H9 (cell line): ENCODE measurements around the gene ZNF672. TPM values are rescaled to one million over a fixed set of nuclear protein-coding genes. Genes with fewer than 3 reads are reported as not detected.

Experiments
- DNase-seq: peaks from one replicate; pipeline ENCODE4 v3.0.0-alpha.2; 2017
- H2AFZ ChIP-seq: one replicate; pipeline ENCODE4 v1.6.1; 2013; ENCODE audit warnings: mild to moderate bottlenecking, low read length, control low read depth, moderate library complexity
- H2AK5ac ChIP-seq: 2 replicates; pipeline ENCODE4 v1.6.1; 2013; ENCODE audit warnings: low read length, control low read depth, mixed read lengths; ENCODE audit not compliant: insufficient read length
- H2BK120ac ChIP-seq: one replicate; pipeline ENCODE4 v1.6.1; 2013; ENCODE audit warnings: low read depth, mild to moderate bottlenecking, low read length, control low read depth, inconsistent platforms; ENCODE audit not compliant: poor library complexity, severe bottlenecking
- H2BK12ac ChIP-seq: 2 replicates; pipeline ENCODE4 v1.6.1; 2013; ENCODE audit warnings: low read length, control low read depth, mixed read lengths, low read depth; ENCODE audit not compliant: insufficient read length
- H2BK15ac ChIP-seq: 2 replicates; pipeline ENCODE4 v1.6.1; 2013; ENCODE audit warnings: low read depth, low read length, control low read depth
- H2BK20ac ChIP-seq: one replicate; pipeline ENCODE4 v1.6.1; 2013; ENCODE audit warnings: low read depth, mild to moderate bottlenecking, low read length, control low read depth, inconsistent platforms; ENCODE audit not compliant: poor library complexity, severe bottlenecking
- H2BK5ac ChIP-seq: 2 replicates; pipeline ENCODE4 v1.6.1; 2013; ENCODE audit warnings: low read length, control low read depth, mixed read lengths; ENCODE audit not compliant: insufficient read length
- H3K14ac ChIP-seq: 2 replicates; pipeline ENCODE4 v1.6.1; 2013; ENCODE audit warnings: low read length, control low read depth; ENCODE audit not compliant: insufficient read depth
- H3K18ac ChIP-seq: 2 replicates; pipeline ENCODE4 v1.6.1; 2013; ENCODE audit warnings: low read depth, mild to moderate bottlenecking, mixed read lengths, low read length, control low read depth; ENCODE audit not compliant: insufficient read length
- H3K23ac ChIP-seq: 2 replicates; pipeline ENCODE4 v1.6.1; 2013; ENCODE audit warnings: low read length, control low read depth, mixed read lengths, low read depth; ENCODE audit not compliant: insufficient read length
- H3K23me2 ChIP-seq: 2 replicates; pipeline ENCODE4 v1.6.1; 2013; ENCODE audit warnings: low read depth, mild to moderate bottlenecking, mixed read lengths, low read length, control low read depth; ENCODE audit not compliant: insufficient read length, poor library complexity, severe bottlenecking
- H3K27ac ChIP-seq: 2 replicates; pipeline ENCODE4 v1.5.1; 2013; ENCODE audit warnings: low read length, control low read depth, mixed read lengths, low read depth; ENCODE audit not compliant: insufficient read length
- H3K27me3 ChIP-seq: 2 replicates; pipeline ENCODE4 v1.6.1; 2013; ENCODE audit warnings: low read length, control low read depth, inconsistent platforms; ENCODE audit not compliant: insufficient read depth
- H3K4ac ChIP-seq: 2 replicates; pipeline ENCODE4 v1.6.1; 2013; ENCODE audit warnings: low read depth, mild to moderate bottlenecking, control low read depth, inconsistent platforms, low read length, moderate library complexity
- H3K4me1 ChIP-seq: 2 replicates; pipeline ENCODE4 v1.6.1; 2013; ENCODE audit warnings: low read length, control low read depth, inconsistent platforms; ENCODE audit not compliant: insufficient read depth
- H3K4me2 ChIP-seq: 2 replicates; pipeline ENCODE4 v1.6.1; 2013; ENCODE audit warnings: low read length, control low read depth, mixed read lengths; ENCODE audit not compliant: insufficient read length, insufficient read depth
- H3K56ac ChIP-seq: 2 replicates; pipeline ENCODE4 v1.6.1; 2013; ENCODE audit warnings: low read depth, mild to moderate bottlenecking, mixed read lengths, low read length, control low read depth; ENCODE audit not compliant: insufficient read length
- H3K79me1 ChIP-seq: 2 replicates; pipeline ENCODE4 v1.6.1; 2013; ENCODE audit warnings: low read depth, mild to moderate bottlenecking, moderate library complexity, low read length, control low read depth, inconsistent platforms; ENCODE audit not compliant: insufficient read depth, poor library complexity, severe bottlenecking
- H3K79me2 ChIP-seq: 2 replicates; pipeline ENCODE4 v1.6.1; 2013; ENCODE audit warnings: low read length, control low read depth, inconsistent platforms; ENCODE audit not compliant: insufficient read depth
- H3K9ac ChIP-seq: 2 replicates; pipeline ENCODE4 v1.6.1; 2013; ENCODE audit warnings: low read length, control low read depth, mixed read lengths; ENCODE audit not compliant: insufficient read length; ENCODE audit errors: extremely low read depth
- H3K9me3 ChIP-seq: one replicate; pipeline ENCODE4 v1.6.1; 2013; ENCODE audit warnings: low read depth, low read length, inconsistent platforms; ENCODE audit not compliant: control insufficient read depth
- H3T11ph ChIP-seq: one replicate; pipeline ENCODE4 v1.6.1; 2013; ENCODE audit warnings: mild to moderate bottlenecking, low read length, control low read depth, inconsistent platforms
- H4K20me1 ChIP-seq: one replicate; pipeline ENCODE4 v1.6.1; 2013; ENCODE audit not compliant: control insufficient read depth, insufficient read length, insufficient read depth
- H4K5ac ChIP-seq: 2 replicates; pipeline ENCODE4 v1.6.1; 2013; ENCODE audit warnings: low read depth, mild to moderate bottlenecking, mixed read lengths, low read length, control low read depth; ENCODE audit not compliant: insufficient read length
- H4K8ac ChIP-seq: replicated peaks from 2 replicates; pipeline ENCODE4 v1.6.1; 2013; ENCODE audit warnings: low read length, control low read depth, mixed read lengths, low read depth; ENCODE audit not compliant: insufficient read length
- H4K91ac ChIP-seq: 2 replicates; pipeline ENCODE4 v1.6.1; 2013; ENCODE audit warnings: low read depth, mild to moderate bottlenecking, moderate library complexity, mixed read lengths, low read length, control low read depth; ENCODE audit not compliant: insufficient read length
- H3K27ac Mint-ChIP-seq, 3 experiments: 2 replicates in 2 of 3; 3 replicates in 1 of 3; pipeline ENCODE4 v1.8.0; 2020 to 2021; ENCODE audit warnings: mixed read lengths in 3 of 3, mild to moderate bottlenecking in 1 of 3, moderate library complexity in 1 of 3
- H3K27me3 Mint-ChIP-seq: 2 replicates; pipeline ENCODE4 v1.8.0; 2021; ENCODE audit warnings: low read depth, mild to moderate bottlenecking, moderate library complexity, mixed read lengths
- H3K36me3 Mint-ChIP-seq, 3 experiments: 2 replicates in 2 of 3; 3 replicates in 1 of 3; pipeline ENCODE4 v1.8.0; 2020 to 2021; ENCODE audit warnings: low read depth in 3 of 3, mixed read lengths in 3 of 3; ENCODE audit not compliant: insufficient read depth in 1 of 3
- H3K4me1 Mint-ChIP-seq, 2 experiments: 2 replicates each; pipeline ENCODE4 v1.8.0; 2020; ENCODE audit warnings: mixed read lengths in 2 of 2
- H3K4me3 Mint-ChIP-seq, 2 experiments: 2 replicates in 1 of 2; 3 replicates in 1 of 2; pipeline ENCODE4 v1.8.0; 2020 to 2021; ENCODE audit warnings: mild to moderate bottlenecking in 2 of 2, mixed read lengths in 2 of 2, moderate library complexity in 1 of 2
- H3K9me3 Mint-ChIP-seq, 2 experiments: 2 replicates in 1 of 2; 3 replicates in 1 of 2; pipeline ENCODE4 v1.8.0; 2020; ENCODE audit warnings: mild to moderate bottlenecking in 2 of 2, mixed read lengths in 2 of 2, moderate library complexity in 1 of 2
- WGBS: extraction: QIAGEN DNeasy Blood & Tissue Kit; methylation state at CpG from one replicate; pipeline ENCODE4 v1.1.7; 2013; ENCODE audit warnings: missing lambda C conversion rate, low lambda C conversion rate, mixed read lengths; ENCODE audit not compliant: insufficient read length; ENCODE audit errors: extremely low coverage; 5-methylcytosine and 5-hydroxymethylcytosine counted together
- total RNA-seq: library from RNA; stranded (reverse); gene quantifications from 2 replicates; pipeline ENCODE4 v1.2.1, GENCODE V29; 2021
- TF ChIP-seq, protein P1 (sequence below): fragments of 200-600 bp; sonication (generic); conservative IDR thresholded peaks from 3 replicates; pipeline ENCODE4 v1.8.0; 2021; ENCODE audit warnings: antibody characterized with exemption, mild to moderate bottlenecking

The ZNF672 gene
- total RNA-seq, 1 experiment from 2014 or later = 29.4 TPM

DNA sequence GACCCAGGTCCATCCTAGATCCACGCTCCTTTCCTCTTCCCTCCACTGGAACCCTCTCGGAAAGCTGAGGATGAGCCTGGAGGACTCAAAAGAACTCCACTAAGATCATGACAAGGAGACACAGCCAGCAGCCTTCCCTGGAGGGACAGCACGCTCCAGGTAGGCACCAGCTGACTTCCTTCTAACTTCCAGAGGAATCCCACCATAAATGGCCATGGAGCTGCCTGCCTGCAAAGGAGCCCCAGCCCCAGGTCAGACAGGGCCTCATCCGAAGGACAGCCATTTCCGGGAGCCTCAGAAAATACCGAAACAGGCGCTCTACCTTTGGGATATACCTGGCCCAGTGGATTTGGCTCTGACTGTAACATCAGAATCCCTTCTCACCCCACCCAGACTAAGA, 16.4 kb upstream of the ZNF672 start:
- no peak for DNase-seq
- Mint-ChIP-seq H3K27ac (no peak overlapping the region), H3K4me3 (no peak overlapping the region), H3K4me1 (peaks cover 23 to 25% of the 10 kb centered on the region in 2 experiments), H3K36me3 (peaks cover 13 to 49% (median 47%) of the 10 kb centered on the region in 3 experiments; a peak in 6 of 7 replicates), H3K9me3 (no peaks in the 10 kb centered on the region; a peak in 2 of 5 replicates), H3K27me3 (no peaks in the 10 kb centered on the region)
- Histone ChIP-seq H3K4me2 (no peak overlapping the region), H3T11ph (no peak overlapping the region), H3K23ac (no peak overlapping the region), H4K5ac (no peak overlapping the region), H3K18ac (no peak overlapping the region), H3K4me1 (peaks cover 2% of the 10 kb centered on the region; the same call in 1 of the 2 replicates), H3K56ac (no peak overlapping the region), H2BK5ac (no peak overlapping the region), H2BK120ac (no peak overlapping the region), H2AK5ac (no peak overlapping the region), H3K14ac (no peak overlapping the region), H2BK12ac (no peak overlapping the region), H3K79me1 (peaks cover 12% of the 10 kb centered on the region), H2BK20ac (no peak overlapping the region), H3K4ac (no peak overlapping the region), H2AFZ (no peak overlapping the region), H4K20me1 (no peaks in the 10 kb centered on the region), H3K9ac (no peak overlapping the region), H3K27ac (no peak overlapping the region), H3K79me2 (peaks cover 5% of the 10 kb centered on the region; the same call in 1 of the 2 replicates), H2BK15ac (no peak overlapping the region), H4K91ac (no peak overlapping the region), H3K27me3 (no peaks in the 10 kb centered on the region), H3K9me3 (no peaks in the 10 kb centered on the region), H4K8ac (no peak overlapping the region), H3K23me2 (peaks cover 4% of the 10 kb centered on the region)
- TF ChIP-seq, protein P1, sequence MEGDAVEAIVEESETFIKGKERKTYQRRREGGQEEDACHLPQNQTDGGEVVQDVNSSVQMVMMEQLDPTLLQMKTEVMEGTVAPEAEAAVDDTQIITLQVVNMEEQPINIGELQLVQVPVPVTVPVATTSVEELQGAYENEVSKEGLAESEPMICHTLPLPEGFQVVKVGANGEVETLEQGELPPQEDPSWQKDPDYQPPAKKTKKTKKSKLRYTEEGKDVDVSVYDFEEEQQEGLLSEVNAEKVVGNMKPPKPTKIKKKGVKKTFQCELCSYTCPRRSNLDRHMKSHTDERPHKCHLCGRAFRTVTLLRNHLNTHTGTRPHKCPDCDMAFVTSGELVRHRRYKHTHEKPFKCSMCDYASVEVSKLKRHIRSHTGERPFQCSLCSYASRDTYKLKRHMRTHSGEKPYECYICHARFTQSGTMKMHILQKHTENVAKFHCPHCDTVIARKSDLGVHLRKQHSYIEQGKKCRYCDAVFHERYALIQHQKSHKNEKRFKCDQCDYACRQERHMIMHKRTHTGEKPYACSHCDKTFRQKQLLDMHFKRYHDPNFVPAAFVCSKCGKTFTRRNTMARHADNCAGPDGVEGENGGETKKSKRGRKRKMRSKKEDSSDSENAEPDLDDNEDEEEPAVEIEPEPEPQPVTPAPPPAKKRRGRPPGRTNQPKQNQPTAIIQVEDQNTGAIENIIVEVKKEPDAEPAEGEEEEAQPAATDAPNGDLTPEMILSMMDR = no peak
- no CpG with 5 or more reads among the region's 7 CpGs for WGBS
